Parathyroid adenoma (tissue), 2 donors: ENCODE results near the gene PPIL1.

Source experiments
- H2AFZ ChIP-seq: fragments of 300-600 bp; sonication (generic); one replicate; pipeline ENCODE4 v1.7.0; 2017; ENCODE audit warnings: antibody characterized with exemption, mild to moderate bottlenecking
- H3K27ac ChIP-seq: fragments of 300-600 bp; sonication (generic); one replicate; pipeline ENCODE4 v1.7.0; 2017
- H3K27me3 ChIP-seq: fragments of 300-600 bp; sonication (generic); one replicate; pipeline ENCODE4 v1.7.0; 2017; ENCODE audit warnings: low read length; ENCODE audit not compliant: control insufficient read depth, insufficient read depth
- H3K36me3 ChIP-seq: fragments of 300-600 bp; sonication (generic); one replicate; pipeline ENCODE4 v1.7.0; 2017; ENCODE audit warnings: low read length; ENCODE audit not compliant: control insufficient read depth, insufficient read depth
- H3K4me1 ChIP-seq: fragments of 300-600 bp; sonication (generic); one replicate; pipeline ENCODE4 v1.7.0; 2017; ENCODE audit warnings: control low read depth
- H3K4me2 ChIP-seq: fragments of 300-600 bp; sonication (generic); one replicate; pipeline ENCODE4 v1.7.0; 2017; ENCODE audit warnings: low read length
- H3K4me3 ChIP-seq: fragments of 300-600 bp; sonication (generic); one replicate; pipeline ENCODE4 v1.7.0; 2017; ENCODE audit warnings: low read depth, low read length
- H3K79me2 ChIP-seq: fragments of 300-600 bp; sonication (generic); one replicate; pipeline ENCODE4 v1.7.0; 2017; ENCODE audit warnings: control low read depth
- H3K9ac ChIP-seq: fragments of 300-600 bp; sonication (generic); one replicate; pipeline ENCODE4 v1.7.0; 2017; ENCODE audit warnings: mild to moderate bottlenecking
- H3K9me3 ChIP-seq: fragments of 300-600 bp; sonication (generic); one replicate; pipeline ENCODE4 v1.7.0; 2017; ENCODE audit warnings: low read length; ENCODE audit not compliant: control insufficient read depth
- CTCF ChIP-seq: fragments of 300-600 bp; sonication (generic); IDR thresholded peaks from one replicate; pipeline ENCODE4 v1.7.0; 2017; ENCODE audit warnings: antibody characterized with exemption, mild to moderate bottlenecking
- donor health status: primary hyperparathyroidism.

The PPIL1 gene

GRCh38 chr6:36912586-36912985 is 38.0 kb upstream of the PPIL1 start:
- no peak overlapping the region for H3K27ac ChIP-seq

GRCh38 chr6:36912030-36912454 is 37.4 kb upstream of the PPIL1 start:
- Histone ChIP-seq H3K79me2 (peaks cover 4% of the 10 kb centered on the region), H3K4me2 (no peak overlapping the region), H2AFZ (no peak overlapping the region), H3K9ac (no peak overlapping the region), H3K27ac (no peak overlapping the region), H3K36me3 (no peaks in the 10 kb centered on the region), H3K27me3 (no peaks in the 10 kb centered on the region), H3K4me1 (peaks cover 19% of the 10 kb centered on the region), H3K9me3 (no peaks in the 10 kb centered on the region), H3K4me3 (no peak overlapping the region)
- no peak for TF ChIP-seq CTCF

More at GRCh38 chr6:36912586-36912985, 38.0 kb upstream of the PPIL1 start:
- Histone ChIP-seq H3K9me3 (no peaks in the 10 kb centered on the region), H3K36me3 (no peaks in the 10 kb centered on the region), H3K27me3 (no peaks in the 10 kb centered on the region), H3K4me1 (peaks cover 18% of the 10 kb centered on the region), H3K4me3 (no peak overlapping the region), H3K9ac (no peak overlapping the region), H2AFZ (no peak overlapping the region), H3K79me2 (peaks cover 3% of the 10 kb centered on the region), H3K4me2 (no peak overlapping the region)
- TF ChIP-seq CTCF, result no peak

- H3K79me2 ChIP-seq, result peaks cover 18% of the 10 kb centered on the region
- no peaks in the 10 kb centered on the region for H3K27me3 ChIP-seq
- no peak overlapping the region for H3K9ac ChIP-seq
- no peak overlapping the region for H2AFZ ChIP-seq
- peak overlapping the region; percentile 10 for H3K4me2 ChIP-seq
- no peak overlapping the region for H3K4me3 ChIP-seq
- peak overlapping the region; percentile 46 for H3K27ac ChIP-seq
- peaks cover 17% of the 10 kb centered on the region for H3K4me1 ChIP-seq
- TF ChIP-seq CTCF, result no peak
- H3K36me3 ChIP-seq, result no peaks in the 10 kb centered on the region
- H3K9me3 ChIP-seq, result no peaks in the 10 kb centered on the region
These were observed 34.1 kb upstream of the PPIL1 start for GRCh38 chr6:36908747-36909146.

- no peaks in the 10 kb centered on the region for H3K27me3 ChIP-seq
- no peak for TF ChIP-seq CTCF
- H2AFZ ChIP-seq, result peak overlapping the region; percentile 2
- peaks cover 18% of the 10 kb centered on the region for H3K79me2 ChIP-seq
- H3K27ac ChIP-seq, result peak overlapping the region; percentile 40
- peak overlapping the region; percentile 7 for H3K4me2 ChIP-seq
- no peaks in the 10 kb centered on the region for H3K9me3 ChIP-seq
- H3K4me1 ChIP-seq, result peaks cover 16% of the 10 kb centered on the region
- no peak overlapping the region for H3K9ac ChIP-seq
- no peaks in the 10 kb centered on the region for H3K36me3 ChIP-seq
- no peak overlapping the region for H3K4me3 ChIP-seq
These were observed 33.2 kb upstream of the PPIL1 start for GRCh38 chr6:36907781-36908180.

- no peak for TF ChIP-seq CTCF
- H3K4me3 ChIP-seq, result no peak overlapping the region
- no peak overlapping the region for H3K4me2 ChIP-seq
- no peak overlapping the region for H3K9ac ChIP-seq
- no peak overlapping the region for H2AFZ ChIP-seq
- no peaks in the 10 kb centered on the region for H3K27me3 ChIP-seq
- no peaks in the 10 kb centered on the region for H3K36me3 ChIP-seq
- no peaks in the 10 kb centered on the region for H3K9me3 ChIP-seq
- peak overlapping the region; percentile 40 for H3K27ac ChIP-seq
- peaks cover 14% of the 10 kb centered on the region for H3K4me1 ChIP-seq
- H3K79me2 ChIP-seq, result peaks cover 22% of the 10 kb centered on the region
These were observed 32.1 kb upstream of the PPIL1 start for GRCh38 chr6:36906539-36907325.
